ENCODE data around the gene AP5S1.

GRCh38 chr20:3861191-3861590, 40.8 kb downstream of the AP5S1 start:
- TF ChIP-seq CTCF (IDR thresholded peaks at IDR 0.05): no peak
- no peak for TF ChIP-seq POLR2A (IDR thresholded peaks at IDR 0.05)

Data from uterus (tissue), 2 donors.